Natural killer cell (primary cell): ENCODE results near the gene ACER3. TPM values are rescaled to one million over a fixed set of nuclear protein-coding genes. Genes with fewer than 3 reads are reported as not detected.

Experiments used
- ATAC-seq, 3 donors: fragments of 150-1000 bp in 2 of 3; fragments of 200-7000 bp in 1 of 3; cut with Tn5 transposase; 1 replicate in 1 of 3; 2 replicates in 2 of 3; pipeline ENCODE4 v1.10.0; 2021; ENCODE audit warnings: mild to moderate bottlenecking in 2 of 3, moderate library complexity in 2 of 3
- DNase-seq, 2 donors: peaks; one replicate each; pipeline versions ENCODE4 v3.0.0 to v3.0.0-alpha.2; 2013 to 2021; ENCODE audit warnings: mixed read lengths in 1 of 2
- H3K27ac ChIP-seq: one replicate; pipeline ENCODE4 v1.5.1; 2013; ENCODE audit warnings: mild to moderate bottlenecking, low read length
- H3K27me3 ChIP-seq: one replicate; pipeline ENCODE4 v1.6.1; 2013; ENCODE audit warnings: low read length; ENCODE audit not compliant: control insufficient read depth, insufficient read depth
- H3K36me3 ChIP-seq: one replicate; pipeline ENCODE4 v1.6.1; 2013; ENCODE audit warnings: low read length; ENCODE audit not compliant: control insufficient read depth, insufficient read depth
- H3K4me1 ChIP-seq: one replicate; pipeline ENCODE4 v1.6.1; 2013; ENCODE audit warnings: low read length; ENCODE audit not compliant: control insufficient read depth, insufficient read depth
- H3K4me3 ChIP-seq: one replicate; pipeline ENCODE4 v1.5.1; 2013; ENCODE audit warnings: low read length
- H3K9me3 ChIP-seq: one replicate; pipeline ENCODE4 v1.6.1; 2013; ENCODE audit warnings: low read length; ENCODE audit not compliant: control insufficient read depth, insufficient read depth
- H3K27ac Mint-ChIP-seq, 2 donors: one replicate each; pipeline ENCODE4 v1.8.0; 2022; ENCODE audit warnings: mild to moderate bottlenecking in 2 of 2, mixed read lengths in 2 of 2, moderate library complexity in 1 of 2
- H3K27me3 Mint-ChIP-seq, 2 donors: one replicate each; pipeline ENCODE4 v1.8.0; 2022; ENCODE audit warnings: low read depth in 2 of 2, mixed read lengths in 2 of 2
- H3K36me3 Mint-ChIP-seq: one replicate; pipeline ENCODE4 v1.8.0; 2022; ENCODE audit warnings: mixed read lengths
- H3K4me1 Mint-ChIP-seq, 2 donors: one replicate each; pipeline ENCODE4 v1.8.0; 2022; ENCODE audit warnings: mixed read lengths in 2 of 2
- H3K4me3 Mint-ChIP-seq: one replicate; pipeline ENCODE4 v1.8.0; 2022; ENCODE audit warnings: mild to moderate bottlenecking, moderate library complexity, mixed read lengths
- H3K9me3 Mint-ChIP-seq, 2 donors: one replicate each; pipeline ENCODE4 v1.8.0; 2022; ENCODE audit warnings: mixed read lengths in 2 of 2
- WGBS: methylation state at CpG from one replicate; pipeline ENCODE4 v1.1.7; 2013; ENCODE audit warnings: missing lambda C conversion rate; ENCODE audit not compliant: insufficient coverage; 5-methylcytosine and 5-hydroxymethylcytosine counted together
- intact Hi-C: fragments of 100-400 bp; cut with micrococcal nuclease; formaldehyde crosslinking; loops from one replicate; pipeline ENCODE4 v1.14.2; 2022
- total RNA-seq, 4 donors: library from RNA; stranded (reverse); fragments of 120-200 nt in 1 of 4; gene quantifications; one replicate each; pipeline versions ENCODE4 v1.2.3 to v1.2.4, GENCODE V29; 2013 to 2022
- TF ChIP-seq, protein P1 (sequence below): fragments of 200-600 bp; IDR thresholded peaks from one replicate; pipeline ENCODE4 v1.8.0; 2022; ENCODE audit warnings: antibody characterized with exemption

The ACER3 gene
- total RNA-seq, 3 donors from 2014 or later (not counting 1 experiment from before 2014, with no cell fraction given) = 12.1 to 14.8 (median 13.6) TPM

- Histone ChIP-seq H3K36me3 (no peaks in the 10 kb centered on the region), H3K27ac (no peak overlapping the region), H3K4me1 (no peaks in the 10 kb centered on the region), H3K4me3 (no peak overlapping the region), H3K9me3 (peaks cover 5% of the 10 kb centered on the region), H3K27me3 (no peaks in the 10 kb centered on the region)
- H3K27ac Mint-ChIP-seq = no peak overlapping the region
- WGBS = 95% methylated on average over 4 of the region's 4 CpGs
- no peaks in the 10 kb centered on the region for H3K27me3 Mint-ChIP-seq
- ATAC-seq (no peak), DNase-seq (no peak)
- no peaks in the 10 kb centered on the region for H3K4me1 Mint-ChIP-seq
- H3K4me3 Mint-ChIP-seq = no peak overlapping the region
- intact Hi-C loops = no loop called here
- H3K9me3 Mint-ChIP-seq = no peaks in the 10 kb centered on the region
- H3K36me3 Mint-ChIP-seq = no peaks in the 10 kb centered on the region
- TF ChIP-seq, protein P1, sequence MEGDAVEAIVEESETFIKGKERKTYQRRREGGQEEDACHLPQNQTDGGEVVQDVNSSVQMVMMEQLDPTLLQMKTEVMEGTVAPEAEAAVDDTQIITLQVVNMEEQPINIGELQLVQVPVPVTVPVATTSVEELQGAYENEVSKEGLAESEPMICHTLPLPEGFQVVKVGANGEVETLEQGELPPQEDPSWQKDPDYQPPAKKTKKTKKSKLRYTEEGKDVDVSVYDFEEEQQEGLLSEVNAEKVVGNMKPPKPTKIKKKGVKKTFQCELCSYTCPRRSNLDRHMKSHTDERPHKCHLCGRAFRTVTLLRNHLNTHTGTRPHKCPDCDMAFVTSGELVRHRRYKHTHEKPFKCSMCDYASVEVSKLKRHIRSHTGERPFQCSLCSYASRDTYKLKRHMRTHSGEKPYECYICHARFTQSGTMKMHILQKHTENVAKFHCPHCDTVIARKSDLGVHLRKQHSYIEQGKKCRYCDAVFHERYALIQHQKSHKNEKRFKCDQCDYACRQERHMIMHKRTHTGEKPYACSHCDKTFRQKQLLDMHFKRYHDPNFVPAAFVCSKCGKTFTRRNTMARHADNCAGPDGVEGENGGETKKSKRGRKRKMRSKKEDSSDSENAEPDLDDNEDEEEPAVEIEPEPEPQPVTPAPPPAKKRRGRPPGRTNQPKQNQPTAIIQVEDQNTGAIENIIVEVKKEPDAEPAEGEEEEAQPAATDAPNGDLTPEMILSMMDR = no peak
These were observed 117.5 kb downstream of the ACER3 start for GRCh38 chr11:76978239-76978638.

DNA sequence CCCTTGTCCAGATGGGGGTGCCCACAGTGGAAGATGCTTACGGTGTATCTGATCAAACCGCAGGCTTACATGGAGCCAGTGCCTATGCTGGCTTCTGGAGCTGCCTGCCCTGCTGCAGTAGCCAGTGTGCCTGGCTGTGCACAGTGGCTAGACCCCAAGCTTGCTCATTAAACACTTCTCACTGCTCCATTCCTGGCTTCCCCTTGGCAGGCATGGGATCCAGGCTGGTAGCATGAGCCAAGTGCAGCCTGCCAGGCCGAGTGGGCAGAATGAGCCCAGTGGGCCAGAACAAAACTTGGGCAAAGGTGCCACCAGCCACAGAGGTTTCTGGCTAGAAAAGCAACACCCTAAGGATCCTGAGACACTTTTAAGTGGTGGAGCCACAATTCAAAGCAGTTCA lies 118.1 kb downstream of the ACER3 start:
- no peaks in the 10 kb centered on the region for H3K9me3 Mint-ChIP-seq
- H3K4me1 Mint-ChIP-seq = no peaks in the 10 kb centered on the region
- no peak overlapping the region for H3K27ac Mint-ChIP-seq
- Histone ChIP-seq H3K4me1 (no peaks in the 10 kb centered on the region), H3K27ac (no peak overlapping the region), H3K27me3 (no peaks in the 10 kb centered on the region), H3K9me3 (peaks cover 5% of the 10 kb centered on the region), H3K36me3 (no peaks in the 10 kb centered on the region), H3K4me3 (no peak overlapping the region)
- no peaks in the 10 kb centered on the region for H3K36me3 Mint-ChIP-seq
- TF ChIP-seq, protein P1 = no peak
- H3K27me3 Mint-ChIP-seq = no peaks in the 10 kb centered on the region
- H3K4me3 Mint-ChIP-seq = no peak overlapping the region
- no peak for DNase-seq
- 95% methylated on average over 3 of the region's 3 CpGs for WGBS
- no peak for ATAC-seq
- intact Hi-C loops = no loop called here

- no peak overlapping the region for H3K4me3 Mint-ChIP-seq
- Histone ChIP-seq H3K27ac (no peak overlapping the region), H3K36me3 (no peaks in the 10 kb centered on the region), H3K4me3 (no peak overlapping the region), H3K27me3 (no peaks in the 10 kb centered on the region), H3K4me1 (no peaks in the 10 kb centered on the region), H3K9me3 (peaks cover 5% of the 10 kb centered on the region)
- no peaks in the 10 kb centered on the region for H3K9me3 Mint-ChIP-seq
- no peaks in the 10 kb centered on the region for H3K36me3 Mint-ChIP-seq
- no peaks in the 10 kb centered on the region for H3K4me1 Mint-ChIP-seq
- DNase-seq (no peak), ATAC-seq (no peak)
- intact Hi-C loops = no loop called here
- TF ChIP-seq, protein P1 = no peak
- H3K27me3 Mint-ChIP-seq = no peaks in the 10 kb centered on the region
- no peak overlapping the region for H3K27ac Mint-ChIP-seq
These were observed 119.5 kb downstream of the ACER3 start for GRCh38 chr11:76980196-76980595.

DNA sequence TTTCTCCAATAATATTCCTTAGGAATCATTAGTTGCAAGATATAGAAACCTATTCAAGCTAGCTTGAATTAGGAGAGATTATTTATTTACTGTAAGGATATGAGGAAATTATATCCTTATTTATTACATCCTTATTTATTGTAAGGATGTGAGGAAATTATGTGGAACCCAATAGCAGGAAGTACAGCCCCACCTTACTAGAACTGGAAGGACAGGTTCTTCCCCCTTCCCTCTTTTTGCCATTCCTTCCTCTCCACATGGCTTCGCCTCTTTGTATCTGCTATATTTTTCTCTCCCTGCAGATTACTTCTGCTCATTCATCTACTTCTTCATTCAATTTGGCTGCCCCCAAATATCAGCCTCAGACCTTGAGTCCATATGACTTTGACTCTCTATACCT lies 124.0 kb downstream of the ACER3 start:
- no peak overlapping the region for H3K27ac Mint-ChIP-seq
- DNase-seq (no peak), ATAC-seq (no peak)
- Histone ChIP-seq H3K4me1 (no peaks in the 10 kb centered on the region), H3K27me3 (no peaks in the 10 kb centered on the region), H3K4me3 (no peak overlapping the region), H3K9me3 (no peaks in the 10 kb centered on the region), H3K36me3 (no peaks in the 10 kb centered on the region), H3K27ac (no peak overlapping the region)
- H3K4me3 Mint-ChIP-seq = no peak overlapping the region
- no peaks in the 10 kb centered on the region for H3K4me1 Mint-ChIP-seq
- H3K27me3 Mint-ChIP-seq = no peaks in the 10 kb centered on the region
- no peaks in the 10 kb centered on the region for H3K36me3 Mint-ChIP-seq
- intact Hi-C loops = no loop called here
- H3K9me3 Mint-ChIP-seq = no peaks in the 10 kb centered on the region
- TF ChIP-seq, protein P1 = no peak
- 100% methylated on average over 1 of the region's 1 CpG for WGBS
